ENCODE data around the gene CENPX. TPM values are rescaled to one million over a fixed set of nuclear protein-coding genes. Genes with fewer than 3 reads are reported as not detected.
A peak's percentile ranks its signal among the peaks of the same experiment; 100 is the strongest.

CENPX gene
- polyA plus RNA-seq, 12 donors: 26.1 to 35.6 (median 30.8) TPM; not detected in 1

DNA sequence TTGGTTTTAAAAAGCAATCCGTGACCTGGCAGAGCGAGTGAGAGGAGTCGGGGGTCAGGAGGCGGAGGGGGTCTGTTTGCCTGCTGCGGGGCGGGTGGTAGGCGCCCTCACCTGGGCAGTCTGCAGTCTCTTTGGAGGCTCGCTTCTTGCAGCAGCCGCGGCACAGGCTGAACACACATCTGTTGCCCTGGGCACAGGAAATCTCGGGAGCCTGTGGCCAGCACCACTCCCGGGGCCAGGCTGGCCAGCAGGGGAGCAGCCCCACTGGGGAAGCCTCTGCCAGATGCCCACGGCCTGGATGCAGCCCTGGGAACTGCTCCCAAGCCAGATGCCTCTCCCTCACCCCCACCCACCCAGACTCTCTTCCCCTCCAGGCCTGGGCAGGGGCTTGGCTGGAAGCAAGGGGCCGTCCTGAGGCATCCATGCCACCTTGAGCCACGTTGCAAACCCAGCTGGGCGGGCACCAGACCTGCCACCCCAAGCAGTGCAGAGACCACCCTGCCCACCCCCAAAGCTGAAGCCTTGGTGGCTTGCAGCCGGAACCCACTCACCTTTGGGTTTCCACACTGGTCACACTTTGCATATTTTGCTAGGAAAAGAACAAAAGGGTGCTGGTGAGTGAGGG, 35.7 kb upstream of the CENPX start:
- DNase-seq: no peak

DNA sequence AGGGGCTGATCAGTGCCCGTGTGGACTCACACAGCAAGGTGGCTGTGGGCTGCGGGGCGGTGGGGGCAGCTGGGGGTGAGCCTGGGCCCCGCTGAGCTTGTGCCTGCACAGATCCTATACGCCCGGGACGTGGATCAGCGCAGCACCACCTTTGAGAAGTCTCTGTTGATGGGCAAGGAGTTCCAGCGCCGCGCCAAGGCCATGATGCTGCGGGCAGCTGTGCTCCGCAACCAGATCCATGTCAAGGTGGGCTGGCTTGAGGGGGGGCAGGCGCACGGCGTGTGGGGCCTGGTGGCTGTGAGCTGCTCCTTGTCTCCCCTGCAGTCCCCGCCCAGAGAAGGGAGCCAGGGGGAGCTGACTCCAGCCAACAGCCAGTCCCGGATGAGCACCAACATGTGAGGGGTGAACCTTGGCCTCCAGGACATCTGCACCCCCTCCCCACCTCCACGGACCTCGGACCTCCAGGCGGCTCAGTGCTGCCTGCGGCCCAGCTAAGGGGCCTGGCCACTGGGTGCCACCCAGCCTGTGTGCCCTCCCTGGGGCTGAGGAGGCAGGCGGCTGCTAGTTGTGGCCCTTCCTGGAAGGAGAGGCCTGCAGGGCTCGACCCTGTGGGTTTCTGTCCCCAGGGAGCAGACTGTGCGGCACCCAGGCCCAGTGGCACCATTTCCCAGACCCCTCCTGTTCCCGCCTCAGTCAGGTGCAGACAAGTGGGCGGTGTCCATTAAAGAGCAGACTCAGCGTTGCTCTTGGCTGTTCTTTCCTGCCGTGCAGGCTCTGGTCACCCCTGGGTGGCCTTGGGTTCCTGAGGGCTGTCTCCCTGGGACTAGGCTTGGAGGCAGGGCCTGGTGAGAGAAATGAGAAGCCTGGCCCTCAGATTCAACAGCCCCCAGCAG, 34.3 kb upstream of the CENPX start:
- no peak for DNase-seq

DNA sequence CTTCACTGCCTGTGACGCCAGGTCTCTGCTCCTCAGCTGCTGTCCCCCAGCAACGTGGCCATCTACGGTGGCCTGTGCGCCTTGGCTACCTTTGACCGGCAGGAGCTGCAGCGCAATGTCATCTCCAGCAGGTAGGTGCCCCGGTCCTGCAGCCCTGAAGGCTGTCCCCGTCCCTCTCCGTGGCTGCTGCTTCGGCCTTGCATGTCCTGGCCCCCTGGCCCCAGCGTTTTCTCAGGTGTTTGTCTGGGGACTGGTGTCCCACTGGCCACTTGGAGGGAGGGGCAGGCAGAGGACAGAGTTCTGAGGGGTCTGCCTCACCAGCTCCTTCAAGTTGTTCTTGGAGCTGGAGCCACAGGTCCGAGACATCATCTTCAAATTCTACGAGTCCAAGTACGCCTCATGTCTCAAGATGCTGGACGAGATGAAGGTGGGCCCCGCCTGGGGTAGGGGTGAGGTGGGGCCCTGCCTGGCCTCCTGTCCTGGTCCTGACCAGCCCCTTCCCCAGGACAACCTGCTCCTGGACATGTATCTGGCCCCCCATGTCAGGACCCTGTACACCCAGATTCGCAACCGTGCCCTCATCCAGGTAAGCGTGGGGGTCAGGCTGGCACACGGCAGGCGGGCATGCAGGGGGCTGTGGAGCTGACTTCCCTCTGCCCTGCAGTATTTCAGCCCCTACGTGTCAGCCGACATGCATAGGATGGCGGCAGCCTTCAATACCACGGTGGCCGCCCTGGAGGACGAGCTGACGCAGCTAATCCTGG, 33.5 kb upstream of the CENPX start:
- no peak for DNase-seq

DNA sequence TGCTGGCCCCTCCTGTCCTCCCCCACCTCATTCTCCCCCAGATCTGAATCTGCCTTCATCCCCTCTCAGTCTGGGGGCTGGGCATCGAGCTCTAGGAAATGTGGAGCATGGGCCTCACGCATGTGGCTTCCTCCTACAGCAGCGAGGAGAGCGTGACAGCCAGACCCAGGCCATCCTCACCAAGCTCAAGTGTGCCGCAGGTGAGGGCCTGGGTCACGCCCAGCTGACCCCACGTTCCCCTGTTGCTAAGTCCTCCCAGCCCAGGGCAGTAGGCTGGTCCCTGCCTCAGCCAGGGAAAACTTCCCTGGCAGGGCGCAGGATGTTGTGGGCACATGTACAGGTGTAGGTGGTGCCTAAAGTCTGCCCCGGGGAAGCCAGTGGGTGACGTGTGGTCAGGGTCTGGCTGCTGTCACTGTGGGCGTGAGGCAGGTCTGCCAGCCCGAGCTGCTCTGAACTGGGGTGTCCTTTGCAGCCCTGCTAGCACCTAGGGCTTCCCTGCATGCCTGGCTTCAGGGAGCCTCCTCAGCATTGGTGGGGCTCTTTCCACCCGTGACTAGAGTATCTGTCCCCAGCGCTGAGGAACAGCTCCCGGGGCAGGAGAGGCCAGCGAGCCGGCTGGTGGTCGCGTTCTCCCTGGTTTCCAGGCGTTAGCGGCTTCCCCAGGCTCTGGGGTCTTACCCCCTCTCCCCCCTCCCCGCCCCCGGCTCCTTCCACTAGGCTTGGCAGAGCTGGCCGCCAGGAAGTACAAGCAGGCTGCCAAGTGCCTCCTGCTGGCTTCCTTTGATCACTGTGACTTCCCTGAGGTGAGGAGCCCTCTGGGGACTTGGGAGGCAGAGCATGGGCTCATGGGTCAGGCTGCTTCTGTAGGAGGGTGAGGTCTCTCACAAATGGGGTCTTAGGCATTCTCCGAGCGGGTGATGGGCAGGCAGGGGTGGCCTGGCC, 32.6 kb upstream of the CENPX start:
- no peak for DNase-seq

DNA sequence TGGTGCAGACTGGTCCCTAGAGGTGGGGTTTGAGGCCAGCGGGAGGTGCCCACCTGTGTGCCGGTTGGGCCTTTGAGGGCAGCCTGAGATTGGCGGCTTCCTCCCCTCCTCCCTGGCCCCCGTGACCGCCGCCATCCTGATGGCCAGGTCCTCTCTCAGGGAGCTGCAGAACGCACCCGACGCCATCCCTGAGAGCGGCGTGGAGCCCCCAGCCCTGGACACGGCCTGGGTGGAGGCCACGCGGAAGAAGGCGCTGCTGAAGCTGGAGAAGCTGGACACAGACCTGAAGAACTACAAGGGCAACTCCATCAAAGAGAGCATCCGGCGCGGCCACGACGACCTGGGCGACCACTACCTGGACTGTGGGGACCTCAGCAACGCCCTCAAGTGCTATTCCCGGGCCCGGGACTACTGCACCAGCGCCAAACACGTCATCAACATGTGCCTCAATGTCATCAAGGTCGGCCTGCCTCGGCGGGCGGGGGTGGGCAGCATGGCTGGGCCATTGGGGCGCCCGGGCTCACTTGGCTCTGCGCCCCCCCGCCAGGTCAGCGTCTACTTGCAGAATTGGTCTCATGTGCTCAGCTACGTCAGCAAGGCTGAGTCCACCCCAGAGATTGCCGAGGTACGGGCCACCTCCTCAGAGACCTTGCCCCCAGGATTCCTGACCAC, 31.8 kb upstream of the CENPX start:
- DNase-seq: no peak

DNA sequence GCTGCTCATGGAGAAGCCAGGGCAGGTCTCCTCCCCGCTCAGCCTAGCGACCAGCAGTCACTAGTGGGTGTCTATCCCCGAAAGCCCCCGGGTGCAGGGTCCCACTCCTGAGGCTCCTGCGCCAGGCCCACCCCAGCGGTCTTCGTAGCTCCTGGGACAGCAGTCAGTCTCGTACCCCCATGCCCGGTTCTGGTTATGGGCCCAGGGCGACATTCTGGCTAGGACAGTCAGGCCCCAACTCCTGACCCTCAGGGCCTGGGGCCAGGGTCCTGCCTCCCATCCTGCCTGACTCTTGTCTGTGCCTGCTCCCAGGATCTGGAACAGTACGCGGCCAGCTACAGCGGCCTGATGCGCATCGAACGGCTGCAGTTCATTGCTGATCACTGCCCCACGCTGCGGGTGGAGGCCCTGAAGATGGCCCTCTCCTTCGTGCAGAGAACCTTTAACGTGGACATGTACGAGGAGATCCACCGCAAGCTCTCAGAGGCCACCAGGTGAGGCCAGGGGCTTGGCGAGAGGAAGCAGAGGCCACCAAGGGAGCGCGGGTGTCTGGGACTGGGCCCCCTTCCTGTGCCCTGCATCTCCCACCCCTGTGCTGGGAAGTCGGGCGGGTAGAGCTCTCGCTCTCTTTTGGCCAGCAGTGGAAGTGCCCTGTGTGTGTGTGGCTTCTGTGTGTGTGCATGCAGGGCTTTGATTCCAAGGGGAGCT, 31.0 kb upstream of the CENPX start:
- no peak for DNase-seq

DNA sequence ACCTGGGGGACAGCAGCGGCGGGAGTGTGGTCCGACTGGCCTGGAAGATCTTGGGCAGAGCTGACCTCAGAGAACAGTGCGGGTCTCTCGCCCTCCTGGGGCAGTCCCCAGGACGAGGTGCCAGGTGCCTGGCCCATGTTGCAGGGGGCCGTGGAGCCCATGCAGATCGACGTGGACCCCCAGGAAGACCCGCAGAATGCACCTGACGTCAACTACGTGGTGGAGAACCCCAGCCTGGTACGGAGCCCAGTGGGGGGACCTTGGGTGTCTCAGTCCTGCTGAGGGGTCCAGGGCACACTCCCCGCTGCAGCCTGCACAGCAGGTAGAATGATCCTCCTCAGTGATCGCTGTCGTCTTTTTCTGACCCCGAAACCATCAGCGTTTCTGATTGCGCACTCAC, 30.5 kb upstream of the CENPX start:
- DNase-seq: no peak

DNA sequence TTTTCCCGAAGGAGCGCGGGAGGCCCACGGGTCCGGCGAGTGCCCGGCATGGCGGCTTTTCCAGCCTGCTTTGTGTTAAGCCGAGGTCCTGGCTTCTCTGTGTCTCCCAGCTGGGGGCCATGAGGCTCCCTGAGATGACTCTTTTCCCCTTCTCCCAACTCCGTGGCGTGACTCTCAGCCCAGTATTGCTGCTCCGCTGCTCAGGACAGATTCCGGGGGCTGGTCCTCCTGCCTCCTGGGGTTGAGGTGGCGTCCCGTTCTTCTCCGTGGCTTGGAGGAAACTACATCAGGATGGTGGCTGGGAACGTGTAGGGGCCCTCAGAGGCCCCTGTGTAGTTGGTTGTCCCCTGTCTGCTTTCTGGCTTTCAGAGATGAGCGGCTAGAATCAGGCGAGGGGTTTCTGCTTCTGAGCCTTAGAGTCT, 30.0 kb upstream of the CENPX start:
- DNase-seq: no peak

DNA sequence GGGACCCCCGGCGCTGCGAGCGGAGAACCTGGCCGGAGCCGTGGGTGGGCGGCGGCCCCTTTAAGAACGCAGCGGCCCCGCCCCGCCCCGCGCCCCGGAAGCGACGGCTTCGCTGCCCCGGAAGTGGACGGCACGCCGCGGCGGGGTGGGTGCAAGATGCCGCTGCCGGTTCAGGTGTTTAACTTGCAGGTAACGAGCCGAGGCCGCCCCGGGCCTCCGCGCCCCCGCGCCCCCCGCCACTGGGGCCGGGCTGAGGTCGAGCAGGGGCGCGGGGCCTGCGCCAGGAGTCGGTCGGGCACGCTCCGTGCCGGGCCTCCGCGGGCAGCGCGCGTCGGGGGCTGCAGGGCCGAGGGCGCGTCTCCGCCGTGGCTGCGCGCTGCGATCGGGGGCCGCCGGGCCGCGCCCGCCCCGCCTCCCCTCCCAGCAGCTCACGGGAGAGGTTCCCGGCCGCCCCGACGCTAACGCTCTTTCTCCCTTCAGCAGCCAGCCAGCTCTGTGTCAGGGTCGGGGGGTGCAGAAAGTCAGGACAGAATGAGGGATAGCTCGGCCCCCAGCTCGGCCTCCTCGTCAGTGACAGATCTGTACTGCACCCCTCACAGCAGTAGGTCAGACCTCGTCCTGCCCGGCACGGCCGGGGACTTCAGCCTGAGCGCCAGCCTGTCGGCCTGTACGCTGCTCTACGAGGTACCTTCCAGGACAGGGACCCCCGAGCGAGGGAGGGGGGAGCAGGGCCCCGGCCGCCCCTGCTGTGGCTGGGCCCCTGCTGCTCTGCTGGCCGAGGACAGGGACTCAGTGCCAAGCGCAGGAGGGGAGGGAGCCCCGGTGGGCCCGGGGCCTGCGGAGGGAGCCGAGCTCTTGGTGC, 29.3 kb upstream of the CENPX start, which contains the start of the genes GPS1 and RFNG:
TSS of gene GPS1 (plus strand) at position 123 of the 862 bp plus-strand sequence. CDS start at position 157, 34 bp downstream.
TSS of gene RFNG (minus strand) at position 36 of the 862 bp plus-strand sequence. CDS start 45 bp downstream, outside the sequence.
- peak; percentile 60 for DNase-seq

DNA sequence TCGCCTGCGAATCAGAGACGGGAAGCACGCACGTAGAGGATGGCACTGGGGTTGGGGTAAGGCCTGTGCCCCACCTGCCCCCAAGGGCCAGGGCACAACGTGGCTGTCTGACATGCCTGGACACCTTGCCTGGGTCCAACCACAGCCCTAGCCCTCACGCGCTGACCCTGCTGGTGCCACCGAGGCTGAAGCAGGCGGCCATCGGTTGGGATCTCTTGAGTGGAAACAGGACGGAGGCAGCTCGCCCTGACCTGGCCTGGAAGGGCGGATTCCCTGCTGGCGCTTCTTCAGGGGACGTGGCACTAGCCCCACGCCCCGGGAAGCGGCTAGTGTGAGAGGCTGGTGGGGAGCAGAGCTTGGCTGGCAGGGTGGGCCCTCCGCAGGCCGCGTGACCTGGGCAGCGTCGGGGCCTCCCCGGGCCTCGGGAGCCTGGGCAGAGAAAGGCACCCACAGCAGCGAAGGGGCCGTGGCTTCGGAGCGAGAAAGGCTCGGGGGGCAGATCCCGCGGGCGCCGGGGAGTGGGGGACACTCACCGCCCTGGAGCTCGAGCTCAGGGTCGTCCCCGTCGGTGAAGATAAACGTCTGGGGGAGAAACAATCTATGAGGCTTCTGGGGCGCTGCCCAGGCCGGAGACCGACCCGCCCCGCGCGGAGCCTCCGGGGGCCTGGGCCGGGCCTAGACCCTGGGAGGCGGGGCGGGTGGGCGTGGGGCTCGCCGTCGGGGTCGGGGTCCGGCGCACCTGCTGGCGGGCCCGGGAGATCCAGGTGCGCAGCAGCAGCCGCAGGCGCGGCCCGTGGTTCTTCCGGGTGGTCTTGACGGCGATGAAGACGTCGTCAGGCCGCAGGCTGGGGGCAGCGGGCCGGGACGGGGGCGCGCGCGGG, 28.3 kb upstream of the CENPX start:
- DNase-seq: no peak

DNA sequence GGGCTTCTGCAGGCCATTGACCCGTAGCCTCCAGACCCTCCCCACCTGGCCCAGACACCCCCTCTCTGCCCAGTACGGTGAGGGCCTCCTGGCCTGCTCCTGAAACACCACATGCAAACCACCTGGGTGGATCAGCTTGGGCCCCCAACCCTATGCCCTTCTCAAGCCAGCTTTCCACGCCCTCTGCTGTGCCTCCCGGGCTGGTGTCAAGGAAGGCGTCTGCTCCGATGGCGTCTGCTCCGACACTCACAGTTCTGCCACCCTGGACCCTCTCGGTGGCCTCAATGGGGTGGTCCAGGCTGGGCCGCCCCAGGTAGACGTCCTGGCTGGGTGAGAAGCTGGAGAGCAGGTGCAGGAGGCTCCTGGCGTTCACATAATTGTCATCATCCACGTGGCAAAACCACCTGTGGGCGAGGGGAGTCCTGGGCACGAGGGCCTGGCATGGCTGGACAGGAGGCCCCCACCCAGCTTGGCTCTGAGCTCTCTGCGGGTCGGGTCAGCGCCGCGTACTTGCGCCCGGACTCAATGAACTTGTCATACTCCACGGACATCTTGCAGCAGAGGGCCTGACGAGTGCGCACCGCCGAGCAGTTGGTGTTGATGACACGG, 27.6 kb upstream of the CENPX start:
- DNase-seq: no peak

DNA sequence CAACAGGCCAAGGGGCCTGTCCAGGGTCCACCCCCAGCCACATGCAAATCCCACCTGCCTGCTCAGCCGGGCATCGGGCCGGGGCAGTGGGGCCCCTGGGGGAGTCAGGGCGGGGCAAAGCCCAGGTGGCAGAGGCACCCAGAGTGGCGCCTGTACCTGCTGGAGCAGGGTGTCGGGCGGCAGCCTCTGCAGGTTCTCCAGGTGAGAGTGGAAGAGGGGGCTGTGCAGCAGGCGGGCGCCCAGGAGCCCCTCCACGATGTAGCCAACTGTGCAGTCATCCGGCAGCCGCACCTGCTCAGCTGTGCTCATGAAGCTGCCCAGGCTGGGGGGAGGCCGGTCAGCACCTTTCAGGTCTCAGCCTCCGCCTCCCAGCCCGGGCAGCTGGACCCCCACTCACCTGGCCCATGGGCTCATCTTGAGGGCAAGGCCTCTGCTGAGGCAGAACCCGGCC, 26.9 kb upstream of the CENPX start:
- no peak for DNase-seq

DNA sequence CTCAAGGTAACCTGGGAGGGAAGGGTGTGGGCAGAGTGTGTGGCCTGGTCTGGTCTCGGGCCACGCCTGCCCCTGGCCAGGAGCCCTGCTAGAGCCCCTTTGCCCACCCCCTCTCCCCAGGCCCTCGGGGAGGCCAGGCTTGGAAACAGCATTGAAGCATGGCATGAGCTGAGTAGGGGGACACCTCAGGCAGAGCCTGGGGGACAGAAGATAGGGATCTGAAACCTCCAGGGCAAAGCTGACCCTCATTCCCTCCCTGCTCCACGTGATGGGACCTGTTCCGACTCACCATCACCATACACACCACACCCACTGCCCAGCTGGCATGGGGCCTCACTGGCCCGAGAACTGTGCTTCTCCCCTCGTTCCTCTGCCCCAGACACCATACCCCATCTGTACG, 26.4 kb upstream of the CENPX start:
- DNase-seq: no peak

DNA sequence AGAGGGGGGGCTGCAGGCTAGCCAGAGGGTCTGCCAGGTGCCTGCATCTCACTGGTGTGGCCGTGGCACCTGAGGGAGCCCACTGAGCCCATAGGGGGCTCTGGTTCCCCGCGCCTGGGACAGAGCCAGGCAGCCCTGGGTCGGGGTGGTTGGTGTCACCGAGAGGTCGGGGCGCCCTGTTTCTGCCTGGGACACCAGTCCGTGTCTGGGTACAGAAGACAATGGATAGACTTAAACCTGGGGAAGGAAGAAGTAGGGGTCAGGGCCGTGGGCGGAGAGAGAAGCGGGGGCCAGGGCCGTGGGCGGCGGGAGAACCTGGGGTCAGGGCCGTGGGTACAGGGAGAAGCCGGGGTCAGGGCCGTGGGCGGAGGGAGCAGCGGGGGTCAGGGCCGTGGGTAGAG, 25.9 kb upstream of the CENPX start:
- no peak for DNase-seq

DNA sequence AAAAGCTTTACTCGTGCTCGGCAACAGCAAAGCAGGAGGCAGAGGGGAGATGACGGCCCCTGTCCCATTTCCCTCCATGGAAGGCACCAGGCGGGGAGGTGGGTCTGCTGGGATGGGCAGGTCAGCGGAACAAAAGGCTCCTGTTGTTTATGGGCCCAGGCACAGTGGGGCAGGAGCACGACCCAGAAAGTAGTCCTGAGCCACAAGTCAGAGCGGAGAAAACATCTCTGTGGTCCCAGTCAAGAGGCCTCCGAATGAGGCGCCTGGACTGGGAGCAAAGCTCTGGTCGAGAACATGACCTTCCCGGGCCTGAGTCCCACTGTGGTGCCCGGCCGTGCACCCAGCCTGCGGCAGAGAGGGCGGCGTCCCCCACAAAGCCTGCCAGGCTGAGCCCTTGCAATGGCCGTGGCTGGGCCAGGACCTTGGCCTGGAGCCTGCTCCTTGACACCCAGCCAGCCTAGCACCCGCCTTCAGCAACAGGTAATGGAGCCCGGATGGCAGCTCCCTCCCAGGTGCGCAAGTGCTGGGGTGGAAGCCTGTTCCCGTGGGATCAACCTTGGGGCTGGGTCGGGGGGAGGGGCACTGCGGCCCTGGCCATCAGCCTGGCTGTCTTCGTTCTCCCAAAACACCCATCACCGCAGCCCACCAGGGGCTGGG, 25.4 kb upstream of the CENPX start:
- DNase-seq: no peak

DNA sequence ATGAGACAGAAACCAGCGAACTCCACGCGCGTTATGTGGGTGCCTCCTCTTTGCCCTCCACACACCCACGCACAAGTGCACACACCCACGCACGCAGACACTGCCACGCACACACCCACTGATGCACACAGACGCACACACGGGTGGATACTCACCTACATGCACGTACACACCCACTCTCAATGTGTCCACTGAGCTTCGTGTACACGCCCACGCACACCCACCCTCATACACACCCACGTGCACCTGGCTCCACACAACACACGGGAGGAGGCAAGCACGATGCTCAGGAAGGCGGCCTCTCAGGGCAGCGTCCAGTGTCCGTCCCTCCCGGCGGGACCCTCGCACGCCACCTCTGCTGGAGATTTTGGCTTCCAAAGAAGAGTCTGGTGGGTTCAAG, 24.7 kb upstream of the CENPX start:
- DNase-seq: no peak

DNA sequence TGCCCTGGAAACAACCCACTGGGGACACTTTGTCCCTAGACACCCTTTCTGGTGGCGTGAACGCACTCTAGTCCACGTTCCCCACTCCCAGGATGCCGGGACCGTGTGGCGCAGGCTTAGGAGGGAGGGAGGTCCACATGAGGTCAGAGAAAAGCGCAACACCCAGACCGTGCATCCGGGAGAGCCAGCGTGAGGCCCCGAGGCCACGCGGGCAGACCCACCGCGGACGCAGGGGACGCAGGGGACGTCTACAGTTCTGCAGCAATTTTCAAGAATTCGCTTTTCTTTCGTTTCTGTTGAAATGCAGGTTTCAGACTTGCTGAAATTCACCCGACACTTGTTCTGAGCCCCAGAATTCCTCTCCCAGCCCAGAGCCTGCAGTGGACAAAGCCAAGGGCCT, 24.2 kb upstream of the CENPX start:
- no peak for DNase-seq

Measured in muscle of arm (tissue), 12 donors.